Sigmoid colon (tissue), 4 donors: Measurements from ENCODE around the gene AUTS2.

Source experiments
- CTCF ChIP-seq, 4 experiments: fragments of 450-650 bp in 3 of 4; fragments of 200-600 bp in 1 of 4; IDR thresholded peaks; one replicate each; pipeline ENCODE4 v1.5.1; 2016 to 2019; ENCODE audit warnings: antibody characterized with exemption in 4 of 4, mild to moderate bottlenecking in 3 of 4, moderate library complexity in 2 of 4
- EP300 ChIP-seq, 4 donors: sonication (generic); formaldehyde crosslinking; IDR thresholded peaks; one replicate each; pipeline ENCODE4 v1.6.1; 2017; ENCODE audit warnings: antibody characterized with exemption in 4 of 4
- POLR2A ChIP-seq, 2 donors: fragments of 450-650 bp; IDR thresholded peaks; one replicate each; pipeline ENCODE4 v1.6.1; 2016; ENCODE audit warnings: antibody characterized with exemption in 2 of 2, mild to moderate bottlenecking in 2 of 2, moderate library complexity in 2 of 2
- POLR2AphosphoS5 ChIP-seq, 4 donors: sonication (generic); formaldehyde crosslinking; IDR thresholded peaks; one replicate each; pipeline ENCODE4 v1.6.1; 2017; ENCODE audit warnings: antibody characterized with exemption in 4 of 4

DNA sequence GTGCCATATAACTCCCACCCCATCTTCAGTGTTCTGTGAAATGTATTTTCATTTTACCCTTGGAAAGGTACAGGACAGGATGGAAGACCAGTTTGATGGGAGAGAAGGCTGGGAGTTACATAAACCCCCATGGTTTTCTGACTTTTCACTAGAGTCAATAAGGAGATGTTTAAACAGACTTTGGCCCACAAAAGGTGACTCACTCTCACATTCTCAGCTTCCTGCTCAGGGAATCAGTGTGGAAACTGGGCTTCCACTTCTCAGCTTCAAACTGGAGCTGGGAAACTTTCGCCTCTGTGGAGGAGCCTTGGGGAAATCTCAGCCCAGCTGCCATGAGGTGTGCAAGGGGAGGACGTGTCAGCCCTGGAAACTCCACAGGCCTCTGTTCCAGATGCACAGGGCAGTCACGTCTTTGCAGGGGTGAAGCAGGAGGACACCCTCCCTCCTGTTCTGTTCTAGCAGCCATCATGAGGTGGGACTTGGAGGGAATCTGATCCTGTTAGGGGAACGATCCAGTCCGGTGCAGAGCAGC, 973.2 kb downstream of the AUTS2 start:
- TF ChIP-seq CTCF (IDR thresholded peaks at IDR 0.05) (no peak), EP300 (IDR thresholded peaks at IDR 0.05) (no peak), POLR2A (IDR thresholded peaks at IDR 0.05) (no peak), POLR2AphosphoS5 (IDR thresholded peaks at IDR 0.05) (no peak)
